ENCODE measurements around the gene TESPA1.

DNA sequence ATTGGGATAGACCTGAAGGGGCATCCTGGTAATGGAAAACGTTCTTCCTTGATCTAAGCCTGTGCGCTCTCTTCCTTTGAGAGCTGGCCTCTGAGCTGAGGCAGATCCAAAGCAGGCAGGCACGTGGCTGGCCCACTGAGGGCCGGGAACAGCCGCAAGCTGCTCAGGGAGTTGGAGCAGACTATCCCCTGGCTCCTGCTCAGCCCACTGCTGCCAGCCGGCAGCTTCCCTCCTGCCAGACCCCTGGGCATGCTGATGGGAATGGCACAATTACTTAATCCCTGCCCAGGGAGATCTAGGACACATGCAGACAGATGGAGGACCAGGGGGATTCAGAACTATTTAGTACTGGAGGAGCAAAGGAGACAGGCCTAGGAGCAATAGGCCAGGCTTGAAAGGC, 49.7 kb upstream of the TESPA1 start:
- TF ChIP-seq, protein P1, sequence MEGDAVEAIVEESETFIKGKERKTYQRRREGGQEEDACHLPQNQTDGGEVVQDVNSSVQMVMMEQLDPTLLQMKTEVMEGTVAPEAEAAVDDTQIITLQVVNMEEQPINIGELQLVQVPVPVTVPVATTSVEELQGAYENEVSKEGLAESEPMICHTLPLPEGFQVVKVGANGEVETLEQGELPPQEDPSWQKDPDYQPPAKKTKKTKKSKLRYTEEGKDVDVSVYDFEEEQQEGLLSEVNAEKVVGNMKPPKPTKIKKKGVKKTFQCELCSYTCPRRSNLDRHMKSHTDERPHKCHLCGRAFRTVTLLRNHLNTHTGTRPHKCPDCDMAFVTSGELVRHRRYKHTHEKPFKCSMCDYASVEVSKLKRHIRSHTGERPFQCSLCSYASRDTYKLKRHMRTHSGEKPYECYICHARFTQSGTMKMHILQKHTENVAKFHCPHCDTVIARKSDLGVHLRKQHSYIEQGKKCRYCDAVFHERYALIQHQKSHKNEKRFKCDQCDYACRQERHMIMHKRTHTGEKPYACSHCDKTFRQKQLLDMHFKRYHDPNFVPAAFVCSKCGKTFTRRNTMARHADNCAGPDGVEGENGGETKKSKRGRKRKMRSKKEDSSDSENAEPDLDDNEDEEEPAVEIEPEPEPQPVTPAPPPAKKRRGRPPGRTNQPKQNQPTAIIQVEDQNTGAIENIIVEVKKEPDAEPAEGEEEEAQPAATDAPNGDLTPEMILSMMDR (IDR thresholded peaks at IDR 0.05 in 2 of 3, conservative IDR thresholded peaks at IDR 0.05 in 1 of 3; ENCODE audit: insufficient read depth in 2 of 3, low read depth in 1 of 3, low read length in 3 of 3): no peak
- TF ChIP-seq NCOA4 (IDR thresholded peaks at IDR 0.05; ENCODE audit: partially characterized antibody): no peak
- TF ChIP-seq SLC30A9 (CRISPR knock-in tag; IDR thresholded peaks at IDR 0.05): no peak
- TF ChIP-seq, protein P2, sequence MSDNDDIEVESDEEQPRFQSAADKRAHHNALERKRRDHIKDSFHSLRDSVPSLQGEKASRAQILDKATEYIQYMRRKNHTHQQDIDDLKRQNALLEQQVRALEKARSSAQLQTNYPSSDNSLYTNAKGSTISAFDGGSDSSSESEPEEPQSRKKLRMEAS (CRISPR knock-in tag; IDR thresholded peaks at IDR 0.05): no peak
- no peak for TF ChIP-seq ARNT (IDR thresholded peaks at IDR 0.05)
- no peak for TF ChIP-seq FOXK2 (conservative IDR thresholded peaks at IDR 0.05 in 1 of 2, IDR thresholded peaks at IDR 0.05 in 1 of 2; ENCODE audit: low read depth in 2 of 2)
- no peak for TF ChIP-seq GTF2F1 (IDR thresholded peaks at IDR 0.05; ENCODE audit: low read depth, low read length)
- no peak for TF ChIP-seq ZBTB26 (CRISPR knock-in tag; IDR thresholded peaks at IDR 0.05)
- no peak for TF ChIP-seq SAP30 (IDR thresholded peaks at IDR 0.05; ENCODE audit: borderline replicate concordance, insufficient read depth, low read depth, low read length, poor library complexity, severe bottlenecking)
- no peak for TF ChIP-seq MAFF (IDR thresholded peaks at IDR 0.05; ENCODE audit: low read length)
- TF ChIP-seq MXI1 (IDR thresholded peaks at IDR 0.05; ENCODE audit: low read depth, low read length): no peak
- TF ChIP-seq POLR2A (conservative IDR thresholded peaks at IDR 0.05): no peak
- no peak for TF ChIP-seq RBBP5 (IDR thresholded peaks at IDR 0.05; ENCODE audit: borderline replicate concordance, insufficient read depth, low read length, poor library complexity, severe bottlenecking)
- no peak for TF ChIP-seq POLR2B (IDR thresholded peaks at IDR 0.05; ENCODE audit: low read depth, partially characterized antibody)
